CD4-positive, alpha-beta T cell (primary cell): ENCODE results near the gene CPTP. TPM values are rescaled to one million over a fixed set of nuclear protein-coding genes. Genes with fewer than 3 reads are reported as not detected.
A peak's percentile ranks its signal among the peaks of the same experiment; 100 is the strongest.

Experiments
- ATAC-seq: fragments of 200-7000 bp; cut with Tn5 transposase; one replicate; pipeline ENCODE4 v1.10.0; 2022; ENCODE audit warnings: mild to moderate bottlenecking; ENCODE audit not compliant: poor library complexity
- CTCF ChIA-PET: fragments of 350-600 bp; sonication (Branson Sonifier 250); formaldehyde crosslinking; loops from one replicate; lab custom pipeline; 2021; ENCODE audit warnings: antibody characterized with exemption, inconsistent platforms; lab: Charles Lee
- POLR2A ChIA-PET: fragments of 350-600 bp; sonication (Branson Sonifier 250); formaldehyde crosslinking; loops from one replicate; lab custom pipeline; 2021; ENCODE audit warnings: antibody characterized with exemption, inconsistent platforms; lab: Charles Lee
- DNase-seq, 14 experiments: peaks; one replicate each; pipeline ENCODE4 v3.0.0-alpha.2; 2013 to 2020; ENCODE audit warnings: mixed read lengths in 2 of 14
- H3K27ac ChIP-seq, 2 donors: one replicate each; pipeline versions ENCODE4 v1.5.1 to v1.7.0; 2013; ENCODE audit warnings: low read length in 2 of 2, low read depth in 1 of 2, mild to moderate bottlenecking in 1 of 2
- H3K27me3 ChIP-seq, 2 experiments: 1 replicate in 1 of 2; 2 replicates in 1 of 2; pipeline versions ENCODE4 v1.6.1 to v1.7.0; 2013; ENCODE audit warnings: low read length in 2 of 2, control low read depth in 1 of 2, mild to moderate bottlenecking in 1 of 2, moderate library complexity in 1 of 2; ENCODE audit not compliant: insufficient read depth in 2 of 2, control insufficient read depth in 1 of 2
- H3K36me3 ChIP-seq: one replicate; pipeline ENCODE4 v1.6.1; 2013; ENCODE audit warnings: low read length, control low read depth; ENCODE audit not compliant: insufficient read depth
- H3K4me1 ChIP-seq: one replicate; pipeline ENCODE4 v1.6.1; 2013; ENCODE audit warnings: low read length, control low read depth; ENCODE audit not compliant: insufficient read depth
- H3K4me3 ChIP-seq: one replicate; pipeline ENCODE4 v1.5.1; 2013; ENCODE audit warnings: mild to moderate bottlenecking, low read length, moderate library complexity
- H3K9me3 ChIP-seq, 2 experiments: 1 replicate in 1 of 2; 2 replicates in 1 of 2; pipeline versions ENCODE4 v1.6.1 to v1.7.0; 2013; ENCODE audit warnings: low read length in 2 of 2, mild to moderate bottlenecking in 2 of 2, control low read depth in 1 of 2, moderate library complexity in 1 of 2; ENCODE audit not compliant: control insufficient read depth in 1 of 2, insufficient read depth in 1 of 2
- H3K27ac Mint-ChIP-seq: one replicate; pipeline ENCODE4 v1.8.0; 2020; ENCODE audit warnings: mixed read lengths
- H3K27me3 Mint-ChIP-seq: one replicate; pipeline ENCODE4 v1.8.0; 2021; ENCODE audit warnings: mixed read lengths
- H3K36me3 Mint-ChIP-seq: one replicate; pipeline ENCODE4 v1.8.0; 2021; ENCODE audit warnings: low read depth, mixed read lengths
- H3K4me1 Mint-ChIP-seq: one replicate; pipeline ENCODE4 v1.8.0; 2021; ENCODE audit warnings: low read depth, mixed read lengths
- H3K4me3 Mint-ChIP-seq: one replicate; pipeline ENCODE4 v1.8.0; 2020; ENCODE audit warnings: mild to moderate bottlenecking, mixed read lengths
- H3K9me3 Mint-ChIP-seq: one replicate; pipeline ENCODE4 v1.8.0; 2020; ENCODE audit warnings: mixed read lengths
- CTCF ChIP-seq: fragments of 200-600 bp; IDR thresholded peaks from one replicate; pipeline ENCODE4 v1.8.0; 2022; ENCODE audit warnings: antibody characterized with exemption, mild to moderate bottlenecking
- intact Hi-C, 2 experiments: fragments of 100-400 bp; cut with DNase I in 1 of 2; cut with micrococcal nuclease in 1 of 2; formaldehyde crosslinking; loops; one replicate each; pipeline versions ENCODE4 v1.15.1 to v1.9.0; 2023 to 2025; cut with DNase I, micrococcal nuclease
- total RNA-seq, 174 experiments: library from RNA in 2 of 174; stranded (reverse) in 2 of 174; gene quantifications; one replicate each; pipeline ENCODE4 v1.2.3 and lab custom pipeline; 2021 to 2026

CPTP gene
- total RNA-seq, 2 experiments from 2014 or later, result 11.6 to 12.9 TPM

- ATAC-seq (no peak), DNase-seq (no peak)
- TF ChIP-seq CTCF, result no peak
- Histone ChIP-seq H3K4me1 (peaks cover 44% of the 10 kb centered on the region), H3K36me3 (peaks cover 44% of the 10 kb centered on the region), H3K27me3 (no peaks in the 10 kb centered on the region), H3K4me3 (no peak overlapping the region), H3K27ac (peak overlapping the region in 1 of 2 donors; percentile 21), H3K9me3 (peaks cover 0 to 4% of the 10 kb centered on the region in 2 experiments)
- peaks cover 26% of the 10 kb centered on the region for H3K36me3 Mint-ChIP-seq
- no peaks in the 10 kb centered on the region for H3K27me3 Mint-ChIP-seq
- POLR2A ChIA-PET, result no interaction called here
- no peaks in the 10 kb centered on the region for H3K9me3 Mint-ChIP-seq
- CTCF ChIA-PET, result no interaction called here
- H3K27ac Mint-ChIP-seq, result peak overlapping the region; percentile 36
- peak overlapping the region; percentile 56 for H3K4me3 Mint-ChIP-seq
- intact Hi-C loops, result no loop called here
- peaks cover 23% of the 10 kb centered on the region for H3K4me1 Mint-ChIP-seq
Observed at GRCh38 chr1:1320666-1321448, 3.7 kb upstream of the CPTP start.

- intact Hi-C loops, result no loop called here
- DNase-seq (no peak), ATAC-seq (no peak)
- no peaks in the 10 kb centered on the region for H3K9me3 Mint-ChIP-seq
- H3K4me3 Mint-ChIP-seq, result peak overlapping the region; percentile 56
- no peak overlapping the region for H3K27ac ChIP-seq
- POLR2A ChIA-PET, result no interaction called here
- no peak for TF ChIP-seq CTCF
- peaks cover 42% of the 10 kb centered on the region for H3K36me3 ChIP-seq
- no peaks in the 10 kb centered on the region for H3K27me3 Mint-ChIP-seq
- H3K9me3 ChIP-seq, result peaks cover 0 to 4% of the 10 kb centered on the region in 2 experiments
- peaks cover 50% of the 10 kb centered on the region for H3K4me1 ChIP-seq
- H3K27me3 ChIP-seq, result no peaks in the 10 kb centered on the region
- CTCF ChIA-PET, result no interaction called here
- H3K27ac Mint-ChIP-seq, result peak overlapping the region; percentile 36
- H3K36me3 Mint-ChIP-seq, result peaks cover 32% of the 10 kb centered on the region
- H3K4me3 ChIP-seq, result no peak overlapping the region
- H3K4me1 Mint-ChIP-seq, result peaks cover 28% of the 10 kb centered on the region
Observed at GRCh38 chr1:1321477-1321876, 3.1 kb upstream of the CPTP start.

- H3K4me3 ChIP-seq, result no peak overlapping the region
- H3K36me3 ChIP-seq, result peaks cover 41% of the 10 kb centered on the region
- peaks cover 0 to 4% of the 10 kb centered on the region in 2 experiments for H3K9me3 ChIP-seq
- ATAC-seq (no peak), DNase-seq (no peak)
- POLR2A ChIA-PET, result no interaction called here
- no peak overlapping the region for H3K27ac Mint-ChIP-seq
- peaks cover 28% of the 10 kb centered on the region for H3K36me3 Mint-ChIP-seq
- peak overlapping the region; percentile 84 for H3K4me3 Mint-ChIP-seq
- H3K27ac ChIP-seq, result no peak overlapping the region
- no peaks in the 10 kb centered on the region for H3K9me3 Mint-ChIP-seq
- intact Hi-C loops, result no loop called here
- no peaks in the 10 kb centered on the region for H3K27me3 ChIP-seq
- H3K4me1 ChIP-seq, result peaks cover 56% of the 10 kb centered on the region
- CTCF ChIA-PET, result no interaction called here
- H3K27me3 Mint-ChIP-seq, result no peaks in the 10 kb centered on the region
- no peak for TF ChIP-seq CTCF
- peaks cover 28% of the 10 kb centered on the region for H3K4me1 Mint-ChIP-seq
Observed at GRCh38 chr1:1322418-1322817, 2.2 kb upstream of the CPTP start.
